Raji (cell line): ENCODE data around the gene MAGOHB.

Source experiments
- POLR2A ChIP-seq: IDR thresholded peaks from 2 replicates; pipeline ENCODE4 v1.6.1; 2011; ENCODE audit warnings: low read depth, low read length, control low read depth; ENCODE audit not compliant: insufficient read depth

The MAGOHB gene

GRCh38 chr12:10567813-10568212 is 45.6 kb downstream of the MAGOHB start:
- TF ChIP-seq POLR2A: no peak

GRCh38 chr12:10563966-10564365 is 49.4 kb downstream of the MAGOHB start:
- no peak for TF ChIP-seq POLR2A

- TF ChIP-seq POLR2A: no peak
These were observed 50.4 kb downstream of the MAGOHB start for GRCh38 chr12:10563002-10563401.

- no peak for TF ChIP-seq POLR2A
These were observed 51.0 kb downstream of the MAGOHB start for GRCh38 chr12:10562306-10562933.

- TF ChIP-seq POLR2A: no peak
These were observed 54.2 kb downstream of the MAGOHB start for GRCh38 chr12:10559244-10559643.

GRCh38 chr12:10558789-10559188 is 54.6 kb downstream of the MAGOHB start:
- no peak for TF ChIP-seq POLR2A

- no peak for TF ChIP-seq POLR2A
These were observed 55.1 kb downstream of the MAGOHB start for GRCh38 chr12:10558301-10558700.

- no peak for TF ChIP-seq POLR2A
These were observed 55.6 kb downstream of the MAGOHB start for GRCh38 chr12:10557766-10558165.

GRCh38 chr12:10557329-10557728 is 56.1 kb downstream of the MAGOHB start:
- no peak for TF ChIP-seq POLR2A

- no peak for TF ChIP-seq POLR2A
These were observed 58.5 kb downstream of the MAGOHB start for GRCh38 chr12:10554756-10555481.

- no peak for TF ChIP-seq POLR2A
These were observed 59.1 kb downstream of the MAGOHB start for GRCh38 chr12:10554228-10554755.
